ENCODE results near the gene ADARB1.

GRCh38 chr21:45169682-45170081 lies 95.3 kb downstream of the ADARB1 start:
- TF ChIP-seq ZNF274 (IDR thresholded peaks at IDR 0.05; ENCODE audit: low read depth, low read length) (no peak), SUZ12 (IDR thresholded peaks at IDR 0.05; ENCODE audit: extremely low read depth, insufficient read depth, insufficient read length) (no peak)

All from NT2/D1 (cell line).